B cell (primary cell): Measurements from ENCODE around the gene TANGO6. TPM values are rescaled to one million over a fixed set of nuclear protein-coding genes. Genes with fewer than 3 reads are reported as not detected.
"Not testable (repeated sequence)": the region's sequence is repeated elsewhere in the genome, so short reads cannot be mapped to it uniquely, and the experiment has no call there.

Experiments
- ATAC-seq: fragments of 200-7000 bp; cut with Tn5 transposase; one replicate; pipeline ENCODE4 v1.10.0; 2021; ENCODE audit warnings: low read depth, mild to moderate bottlenecking, moderate number of reproducible peaks, moderate library complexity
- CTCF ChIA-PET: fragments of 350-600 bp; sonication (Branson Sonifier 250); formaldehyde crosslinking; loops from one replicate; lab custom pipeline; 2021; ENCODE audit warnings: antibody characterized with exemption, inconsistent platforms; lab: Charles Lee
- POLR2A ChIA-PET: fragments of 350-600 bp; sonication (Branson Sonifier 250); formaldehyde crosslinking; loops from one replicate; lab custom pipeline; 2021; ENCODE audit warnings: antibody characterized with exemption; lab: Charles Lee
- DNase-seq: peaks from one replicate; pipeline ENCODE4 v3.0.0; 2013
- H2AFZ ChIP-seq: 2 replicates; pipeline ENCODE4 v1.6.1; 2012; ENCODE audit warnings: mild to moderate bottlenecking, low read depth, low read length; ENCODE audit not compliant: insufficient read depth, poor library complexity, severe bottlenecking
- H3K27ac ChIP-seq, 2 donors: 1 replicate in 1 of 2; 2 replicates in 1 of 2; pipeline ENCODE4 v1.5.1; 2012 to 2013; ENCODE audit warnings: low read length in 2 of 2, mild to moderate bottlenecking in 2 of 2, moderate library complexity in 1 of 2
- H3K27me3 ChIP-seq, 4 experiments: fragments of 200-600 bp in 1 of 4; sonication (generic) in 1 of 4; replicated peaks in 1 of 4; 1 replicate in 2 of 4; 2 replicates in 2 of 4; pipeline versions ENCODE4 v1.6.1 to v1.7.0; 2013 to 2016; ENCODE audit warnings: low read length in 3 of 4, mild to moderate bottlenecking in 2 of 4, mixed read lengths in 1 of 4, moderate library complexity in 1 of 4; ENCODE audit not compliant: insufficient read depth in 4 of 4, control insufficient read depth in 3 of 4; ENCODE audit errors: control extremely low read depth in 1 of 4
- H3K36me3 ChIP-seq, 2 experiments: replicated peaks in 1 of 2; 1 replicate in 1 of 2; 2 replicates in 1 of 2; pipeline versions ENCODE4 v1.6.1 to v1.7.1; 2013; ENCODE audit warnings: low read length in 1 of 2; ENCODE audit not compliant: insufficient read depth in 2 of 2, control insufficient read depth in 1 of 2; ENCODE audit errors: control extremely low read depth in 1 of 2, extremely low read depth in 1 of 2
- H3K4me1 ChIP-seq, 2 donors: fragments of 200-600 bp in 1 of 2; sonication (generic) in 1 of 2; 1 replicate in 1 of 2; 2 replicates in 1 of 2; pipeline versions ENCODE4 v1.5.1 to v1.6.1; 2013 to 2017; ENCODE audit warnings: low read length in 2 of 2; ENCODE audit not compliant: control insufficient read depth in 2 of 2, insufficient read depth in 2 of 2
- H3K4me2 ChIP-seq: replicated peaks from 2 replicates; pipeline ENCODE3; 2012; ENCODE audit warnings: mild to moderate bottlenecking, low read depth, low read length; ENCODE audit not compliant: poor library complexity, severe bottlenecking
- H3K4me3 ChIP-seq, 5 experiments: fragments of 200-600 bp in 1 of 5; sonication (generic) in 1 of 5; 1 replicate in 3 of 5; 2 replicates in 2 of 5; pipeline versions ENCODE4 v1.5.1 to v1.7.0; 2011 to 2016; ENCODE audit warnings: low read length in 4 of 5, mild to moderate bottlenecking in 4 of 5, low read depth in 2 of 5, control low read depth in 1 of 5, moderate library complexity in 1 of 5; ENCODE audit not compliant: insufficient read depth in 1 of 5; ENCODE audit errors: control extremely low read depth in 1 of 5, extremely low read depth in 1 of 5
- H3K79me2 ChIP-seq: fragments of 200-600 bp; sonication (generic); one replicate; pipeline ENCODE4 v1.6.0; 2016; ENCODE audit warnings: low read length; ENCODE audit not compliant: control insufficient read depth, insufficient read depth
- H3K9ac ChIP-seq: fragments of 200-600 bp; sonication (generic); 2 replicates; pipeline ENCODE4 v1.6.1; 2017; ENCODE audit warnings: mild to moderate bottlenecking, low read length, moderate library complexity
- H3K9me3 ChIP-seq, 3 donors: one replicate each; pipeline versions ENCODE4 v1.6.1 to v1.7.1; 2013; ENCODE audit warnings: low read length in 2 of 3; ENCODE audit not compliant: control insufficient read depth in 2 of 3, insufficient read depth in 1 of 3; ENCODE audit errors: control extremely low read depth in 1 of 3
- H4K20me1 ChIP-seq: 2 replicates; pipeline ENCODE4 v1.6.0; 2012; ENCODE audit warnings: mild to moderate bottlenecking, low read length; ENCODE audit not compliant: insufficient read depth, control insufficient read depth, poor library complexity, severe bottlenecking
- H3K27ac Mint-ChIP-seq: one replicate; pipeline ENCODE4 v1.8.0; 2021; ENCODE audit warnings: mixed read lengths
- H3K27me3 Mint-ChIP-seq: one replicate; pipeline ENCODE4 v1.8.0; 2021; ENCODE audit warnings: mixed read lengths
- H3K4me1 Mint-ChIP-seq: one replicate; pipeline ENCODE4 v1.8.0; 2021; ENCODE audit warnings: mixed read lengths
- H3K4me3 Mint-ChIP-seq: one replicate; pipeline ENCODE4 v1.8.0; 2021; ENCODE audit warnings: mixed read lengths
- H3K9me3 Mint-ChIP-seq: one replicate; pipeline ENCODE4 v1.8.0; 2022; ENCODE audit warnings: mixed read lengths; ENCODE audit not compliant: insufficient read depth
- EZH2 ChIP-seq: IDR thresholded peaks from 2 replicates; pipeline ENCODE4 v1.6.1; 2012; ENCODE audit warnings: borderline replicate concordance, low read depth, mild to moderate bottlenecking, moderate library complexity, low read length; ENCODE audit not compliant: insufficient read depth, poor library complexity, severe bottlenecking
- WGBS: methylation state at CpG from one replicate; pipeline ENCODE4 v1.1.5; 2013; ENCODE audit warnings: missing lambda C conversion rate; ENCODE audit not compliant: insufficient coverage; 5-methylcytosine and 5-hydroxymethylcytosine counted together
- intact Hi-C: fragments of 100-400 bp; cut with micrococcal nuclease; formaldehyde crosslinking; loops from one replicate; pipeline ENCODE4 v1.10.0; 2022
- polyA plus RNA-seq: library from polyadenylated mRNA; depleted of rRNA; stranded (reverse); fragments of >200 nt; gene quantifications from 2 replicates; pipeline ENCODE4 v1.2.3, GENCODE V29; 2012
- total RNA-seq, 2 donors: library from RNA; stranded (reverse); fragments of 120-200 nt in 1 of 2; gene quantifications; 1 replicate in 1 of 2; 2 replicates in 1 of 2; pipeline versions ENCODE4 v1.2.3 to v1.2.4, GENCODE V29; 2013 to 2022
- TF ChIP-seq, protein P1 (sequence below): fragments of 200-600 bp; IDR thresholded peaks from one replicate; pipeline ENCODE4 v1.8.0; 2022; ENCODE audit warnings: antibody characterized with exemption, mild to moderate bottlenecking

Gene TANGO6
- total and polyA plus RNA-seq, 2 donors (not counting 1 experiment from before 2014, with no cell fraction given) = 8.0 to 42.8 TPM

DNA sequence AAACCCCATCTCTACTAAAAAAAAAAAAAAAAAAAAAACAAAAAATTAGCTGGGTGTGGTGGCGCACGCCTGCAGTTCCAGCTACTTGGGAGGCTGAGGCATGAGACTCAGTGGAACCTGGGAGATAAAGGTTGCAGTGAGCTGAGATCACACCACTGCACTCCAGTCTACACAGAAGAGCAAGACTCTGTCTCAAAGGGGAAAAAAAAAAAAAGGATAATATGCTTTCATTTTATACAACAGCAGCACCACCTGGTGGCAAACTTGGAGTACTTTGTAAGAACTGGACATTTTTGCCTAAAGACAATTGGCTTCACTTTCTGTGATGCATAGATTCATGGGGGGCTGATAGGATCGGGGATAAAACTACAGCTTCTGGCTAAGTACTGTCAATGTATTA, 280.6 kb downstream of the TANGO6 start:
- H3K79me2 ChIP-seq = peaks cover 69% of the 10 kb centered on the region
- ATAC-seq (peak; percentile 70), DNase-seq (peak; percentile 77)
- H3K4me3 ChIP-seq = no peak overlapping the region
- H3K27me3 ChIP-seq = no peaks in the 10 kb centered on the region
- Mint-ChIP-seq H3K4me1 (peaks cover 14% of the 10 kb centered on the region), H3K4me3 (no peak overlapping the region), H3K9me3 (no peaks in the 10 kb centered on the region), H3K27ac (no peak overlapping the region), H3K27me3 (no peaks in the 10 kb centered on the region)
- TF ChIP-seq EZH2 = no peak
- TF ChIP-seq, protein P1, sequence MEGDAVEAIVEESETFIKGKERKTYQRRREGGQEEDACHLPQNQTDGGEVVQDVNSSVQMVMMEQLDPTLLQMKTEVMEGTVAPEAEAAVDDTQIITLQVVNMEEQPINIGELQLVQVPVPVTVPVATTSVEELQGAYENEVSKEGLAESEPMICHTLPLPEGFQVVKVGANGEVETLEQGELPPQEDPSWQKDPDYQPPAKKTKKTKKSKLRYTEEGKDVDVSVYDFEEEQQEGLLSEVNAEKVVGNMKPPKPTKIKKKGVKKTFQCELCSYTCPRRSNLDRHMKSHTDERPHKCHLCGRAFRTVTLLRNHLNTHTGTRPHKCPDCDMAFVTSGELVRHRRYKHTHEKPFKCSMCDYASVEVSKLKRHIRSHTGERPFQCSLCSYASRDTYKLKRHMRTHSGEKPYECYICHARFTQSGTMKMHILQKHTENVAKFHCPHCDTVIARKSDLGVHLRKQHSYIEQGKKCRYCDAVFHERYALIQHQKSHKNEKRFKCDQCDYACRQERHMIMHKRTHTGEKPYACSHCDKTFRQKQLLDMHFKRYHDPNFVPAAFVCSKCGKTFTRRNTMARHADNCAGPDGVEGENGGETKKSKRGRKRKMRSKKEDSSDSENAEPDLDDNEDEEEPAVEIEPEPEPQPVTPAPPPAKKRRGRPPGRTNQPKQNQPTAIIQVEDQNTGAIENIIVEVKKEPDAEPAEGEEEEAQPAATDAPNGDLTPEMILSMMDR = peak; percentile 81
- no peak overlapping the region for H2AFZ ChIP-seq
- H3K4me1 ChIP-seq = no peaks in the 10 kb centered on the region
- intact Hi-C loops = loop anchor here (1.0 to 2.0 kb wide), 3 partner anchors 277 to 533 kb away; no protein-coding TSS in a partner anchor
- no peaks in the 10 kb centered on the region for H3K9me3 ChIP-seq
- ChIA-PET POLR2A (no interaction called here), CTCF (interaction anchor here (0.6 to 6.4 kb wide), 28 partner anchors 8 to 995 kb away, joined by 3 to 83 read pairs (median 4); partner anchors contain the start of genes CHTF8, HAS3 and UTP4)
- WGBS = 80% methylated on average over 1 of the region's 3 CpGs
- no peak overlapping the region for H3K27ac ChIP-seq
- H3K9ac ChIP-seq = no peak overlapping the region
- peaks cover 72% of the 10 kb centered on the region for H4K20me1 ChIP-seq
- no peak overlapping the region for H3K4me2 ChIP-seq
- peaks cover 6 to 26% of the 10 kb centered on the region in 2 experiments for H3K36me3 ChIP-seq

DNA sequence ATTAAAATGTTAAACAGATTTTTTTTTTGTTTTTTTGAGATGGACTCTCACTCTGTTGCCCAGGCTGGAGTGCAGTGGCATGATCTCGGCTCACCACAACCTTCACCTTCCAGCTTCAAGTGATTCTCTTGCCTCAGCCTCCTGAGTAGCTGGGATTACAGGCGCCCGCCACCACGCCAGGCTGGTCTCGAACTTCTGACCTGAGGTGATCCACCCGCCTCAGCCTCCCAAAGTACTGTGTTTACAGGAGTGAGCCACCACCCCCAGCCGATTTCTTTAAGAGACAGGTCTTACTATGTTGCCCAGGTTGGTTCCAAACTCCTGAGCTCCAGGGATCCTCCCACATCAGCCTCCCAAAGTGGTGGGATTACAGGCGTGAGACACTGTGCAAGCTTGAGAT, 281.1 kb downstream of the TANGO6 start:
- not testable (repeated sequence) for H3K4me3 Mint-ChIP-seq

DNA sequence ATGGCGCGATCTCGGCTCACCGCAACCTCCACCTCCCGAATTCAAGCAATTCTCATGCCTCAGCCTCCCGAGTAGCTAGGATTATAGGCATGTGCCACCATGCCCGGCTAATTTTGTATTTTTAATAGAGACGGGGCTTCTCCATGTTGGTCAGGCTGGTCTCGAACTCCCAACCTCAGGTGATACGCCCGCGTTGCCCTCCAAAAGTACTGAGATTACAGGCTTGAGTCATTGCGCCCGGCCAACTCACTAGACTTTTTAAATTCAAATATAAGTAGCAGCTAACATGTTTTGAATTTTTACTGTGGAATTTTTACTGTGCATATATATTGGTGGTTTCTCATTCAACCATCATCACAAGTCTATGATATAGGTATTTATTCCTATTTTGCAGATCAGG, 281.6 kb downstream of the TANGO6 start:
- H3K27ac ChIP-seq, H3K9me3 ChIP-seq, DNase-seq, ATAC-seq, H3K4me3 ChIP-seq, H3K9ac ChIP-seq, H3K9me3 Mint-ChIP-seq, H3K4me1 ChIP-seq, H2AFZ ChIP-seq, POLR2A ChIA-PET, H3K27me3 Mint-ChIP-seq, H3K27me3 ChIP-seq, H3K4me3 Mint-ChIP-seq, H3K4me2 ChIP-seq, H3K27ac Mint-ChIP-seq: not testable (repeated sequence)
- 100% methylated on average over 5 of the region's 14 CpGs for WGBS
- intact Hi-C loops = loop anchor here (1.0 to 2.0 kb wide), 3 partner anchors 278 to 534 kb away; no protein-coding TSS in a partner anchor
- CTCF ChIA-PET = interaction anchor here (0.8 to 6.4 kb wide), 12 partner anchors 9 to 604 kb away, joined by 3 to 83 read pairs (median 10); partner anchors contain the start of genes CHTF8 and UTP4
- H3K36me3 ChIP-seq = peaks cover 6 to 15% of the 10 kb centered on the region in 2 experiments
- H3K79me2 ChIP-seq = peaks cover 73% of the 10 kb centered on the region
- H4K20me1 ChIP-seq = peaks cover 62% of the 10 kb centered on the region
- peaks cover 17% of the 10 kb centered on the region for H3K4me1 Mint-ChIP-seq

More for the DNA sequence above, 281.1 kb downstream of the TANGO6 start:
- H3K27me3 ChIP-seq, H3K4me1 ChIP-seq, H3K27me3 Mint-ChIP-seq, H3K27ac ChIP-seq, POLR2A ChIA-PET, ATAC-seq, DNase-seq, H3K4me3 ChIP-seq, H2AFZ ChIP-seq, H3K9ac ChIP-seq, H3K27ac Mint-ChIP-seq, H3K4me2 ChIP-seq, H3K9me3 Mint-ChIP-seq, H3K9me3 ChIP-seq: not testable (repeated sequence)
- Histone ChIP-seq H4K20me1 (peaks cover 67% of the 10 kb centered on the region), H3K36me3 (peaks cover 6 to 21% of the 10 kb centered on the region in 2 experiments), H3K79me2 (peaks cover 71% of the 10 kb centered on the region)
- intact Hi-C loops = loop anchor here (1.0 to 2.0 kb wide), 3 partner anchors 277 to 534 kb away; no protein-coding TSS in a partner anchor
- 87% methylated on average over 7 of the region's 8 CpGs for WGBS
- CTCF ChIA-PET = interaction anchor here (0.7 to 6.4 kb wide), 24 partner anchors 8 to 867 kb away, joined by 3 to 83 read pairs (median 4); partner anchors contain the start of genes CHTF8 and UTP4
- H3K4me1 Mint-ChIP-seq = peaks cover 15% of the 10 kb centered on the region
